ENCODE results near the gene SAP25.

DNA sequence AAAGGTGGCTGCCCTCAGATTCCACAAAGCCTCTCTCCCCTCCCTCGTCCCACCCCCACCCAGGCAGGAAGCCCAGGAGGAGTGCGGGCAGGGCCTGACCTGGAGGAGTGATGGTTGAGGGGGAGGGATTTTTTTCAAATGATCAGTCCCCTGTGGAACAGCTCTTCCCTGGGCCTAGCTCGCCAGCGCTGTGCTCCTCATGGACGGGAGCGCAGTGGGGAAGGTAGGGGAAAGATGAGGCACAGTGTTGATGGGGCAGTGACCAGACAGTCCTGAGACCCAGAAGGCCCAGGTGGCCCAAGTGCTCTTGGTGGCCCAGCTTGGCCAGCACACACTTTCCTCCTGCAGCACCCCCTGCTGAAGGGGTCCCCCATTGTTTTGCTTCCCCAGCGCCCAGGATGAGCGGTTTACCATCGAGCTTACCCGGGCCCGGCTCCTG, 8.5 kb downstream of the SAP25 start:
- TF ChIP-seq, protein P1, sequence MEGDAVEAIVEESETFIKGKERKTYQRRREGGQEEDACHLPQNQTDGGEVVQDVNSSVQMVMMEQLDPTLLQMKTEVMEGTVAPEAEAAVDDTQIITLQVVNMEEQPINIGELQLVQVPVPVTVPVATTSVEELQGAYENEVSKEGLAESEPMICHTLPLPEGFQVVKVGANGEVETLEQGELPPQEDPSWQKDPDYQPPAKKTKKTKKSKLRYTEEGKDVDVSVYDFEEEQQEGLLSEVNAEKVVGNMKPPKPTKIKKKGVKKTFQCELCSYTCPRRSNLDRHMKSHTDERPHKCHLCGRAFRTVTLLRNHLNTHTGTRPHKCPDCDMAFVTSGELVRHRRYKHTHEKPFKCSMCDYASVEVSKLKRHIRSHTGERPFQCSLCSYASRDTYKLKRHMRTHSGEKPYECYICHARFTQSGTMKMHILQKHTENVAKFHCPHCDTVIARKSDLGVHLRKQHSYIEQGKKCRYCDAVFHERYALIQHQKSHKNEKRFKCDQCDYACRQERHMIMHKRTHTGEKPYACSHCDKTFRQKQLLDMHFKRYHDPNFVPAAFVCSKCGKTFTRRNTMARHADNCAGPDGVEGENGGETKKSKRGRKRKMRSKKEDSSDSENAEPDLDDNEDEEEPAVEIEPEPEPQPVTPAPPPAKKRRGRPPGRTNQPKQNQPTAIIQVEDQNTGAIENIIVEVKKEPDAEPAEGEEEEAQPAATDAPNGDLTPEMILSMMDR (conservative IDR thresholded peaks at IDR 0.05; ENCODE audit: low read depth in 2 of 2) = no peak
- TF ChIP-seq JUNB (IDR thresholded peaks at IDR 0.05; ENCODE audit: unreplicated experiment) = no peak
- no peak for TF ChIP-seq NANOG (IDR thresholded peaks at IDR 0.05; ENCODE audit: borderline replicate concordance)
- no peak for TF ChIP-seq EZH2 (IDR thresholded peaks at IDR 0.05; ENCODE audit: low read depth, unreplicated experiment)
- TF ChIP-seq, protein P2, sequence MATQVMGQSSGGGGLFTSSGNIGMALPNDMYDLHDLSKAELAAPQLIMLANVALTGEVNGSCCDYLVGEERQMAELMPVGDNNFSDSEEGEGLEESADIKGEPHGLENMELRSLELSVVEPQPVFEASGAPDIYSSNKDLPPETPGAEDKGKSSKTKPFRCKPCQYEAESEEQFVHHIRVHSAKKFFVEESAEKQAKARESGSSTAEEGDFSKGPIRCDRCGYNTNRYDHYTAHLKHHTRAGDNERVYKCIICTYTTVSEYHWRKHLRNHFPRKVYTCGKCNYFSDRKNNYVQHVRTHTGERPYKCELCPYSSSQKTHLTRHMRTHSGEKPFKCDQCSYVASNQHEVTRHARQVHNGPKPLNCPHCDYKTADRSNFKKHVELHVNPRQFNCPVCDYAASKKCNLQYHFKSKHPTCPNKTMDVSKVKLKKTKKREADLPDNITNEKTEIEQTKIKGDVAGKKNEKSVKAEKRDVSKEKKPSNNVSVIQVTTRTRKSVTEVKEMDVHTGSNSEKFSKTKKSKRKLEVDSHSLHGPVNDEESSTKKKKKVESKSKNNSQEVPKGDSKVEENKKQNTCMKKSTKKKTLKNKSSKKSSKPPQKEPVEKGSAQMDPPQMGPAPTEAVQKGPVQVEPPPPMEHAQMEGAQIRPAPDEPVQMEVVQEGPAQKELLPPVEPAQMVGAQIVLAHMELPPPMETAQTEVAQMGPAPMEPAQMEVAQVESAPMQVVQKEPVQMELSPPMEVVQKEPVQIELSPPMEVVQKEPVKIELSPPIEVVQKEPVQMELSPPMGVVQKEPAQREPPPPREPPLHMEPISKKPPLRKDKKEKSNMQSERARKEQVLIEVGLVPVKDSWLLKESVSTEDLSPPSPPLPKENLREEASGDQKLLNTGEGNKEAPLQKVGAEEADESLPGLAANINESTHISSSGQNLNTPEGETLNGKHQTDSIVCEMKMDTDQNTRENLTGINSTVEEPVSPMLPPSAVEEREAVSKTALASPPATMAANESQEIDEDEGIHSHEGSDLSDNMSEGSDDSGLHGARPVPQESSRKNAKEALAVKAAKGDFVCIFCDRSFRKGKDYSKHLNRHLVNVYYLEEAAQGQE (IDR thresholded peaks at IDR 0.05; ENCODE audit: unreplicated experiment) = no peak
- TF ChIP-seq, protein P3, sequence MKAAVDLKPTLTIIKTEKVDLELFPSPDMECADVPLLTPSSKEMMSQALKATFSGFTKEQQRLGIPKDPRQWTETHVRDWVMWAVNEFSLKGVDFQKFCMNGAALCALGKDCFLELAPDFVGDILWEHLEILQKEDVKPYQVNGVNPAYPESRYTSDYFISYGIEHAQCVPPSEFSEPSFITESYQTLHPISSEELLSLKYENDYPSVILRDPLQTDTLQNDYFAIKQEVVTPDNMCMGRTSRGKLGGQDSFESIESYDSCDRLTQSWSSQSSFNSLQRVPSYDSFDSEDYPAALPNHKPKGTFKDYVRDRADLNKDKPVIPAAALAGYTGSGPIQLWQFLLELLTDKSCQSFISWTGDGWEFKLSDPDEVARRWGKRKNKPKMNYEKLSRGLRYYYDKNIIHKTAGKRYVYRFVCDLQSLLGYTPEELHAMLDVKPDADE (IDR thresholded peaks at IDR 0.05) = no peak
- no peak for TF ChIP-seq POLR2AphosphoS5 (IDR thresholded peaks at IDR 0.05; ENCODE audit: low read depth)
